Fibroblast of lung (primary cell): ENCODE results near the gene ATP23. TPM values are rescaled to one million over a fixed set of nuclear protein-coding genes. Genes with fewer than 3 reads are reported as not detected.

ENCODE experiments used
- DNase-seq, 2 donors: peaks; one replicate each; pipeline versions ENCODE4 v3.0.0 to v3.0.0-alpha.2; 2010; ENCODE audit warnings: low read depth in 2 of 2
- H2AFZ ChIP-seq: 2 replicates; pipeline ENCODE4 v1.5.1; 2012; ENCODE audit warnings: low read length, control low read depth, inconsistent platforms
- H3K27ac ChIP-seq: 2 replicates; pipeline ENCODE4 v1.5.1; 2011; ENCODE audit warnings: low read length, control low read depth; ENCODE audit not compliant: insufficient read depth
- H3K27me3 ChIP-seq: 2 replicates; pipeline ENCODE4 v1.5.1; 2011; ENCODE audit warnings: mild to moderate bottlenecking, low read length; ENCODE audit not compliant: control insufficient read depth, insufficient read depth
- H3K36me3 ChIP-seq: 2 replicates; pipeline ENCODE4 v1.5.1; 2011; ENCODE audit warnings: low read length; ENCODE audit not compliant: control insufficient read depth, insufficient read depth
- H3K4me1 ChIP-seq: 2 replicates; pipeline ENCODE4 v1.5.1; 2011; ENCODE audit warnings: low read length; ENCODE audit not compliant: control insufficient read depth, insufficient read depth; ENCODE audit errors: extremely low read depth
- H3K4me2 ChIP-seq: 2 replicates; pipeline ENCODE4 v1.5.1; 2011; ENCODE audit warnings: low read length, control low read depth; ENCODE audit not compliant: insufficient read depth; ENCODE audit errors: extremely low read depth
- H3K4me3 ChIP-seq, 4 experiments: fragments of 200-600 bp in 1 of 4; sonication (generic) in 1 of 4; replicated peaks in 1 of 4; 2 replicates each; pipeline ENCODE4 v1.5.1; 2011 to 2016; ENCODE audit warnings: low read length in 4 of 4, low read depth in 3 of 4, mild to moderate bottlenecking in 3 of 4, control low read depth in 2 of 4, inconsistent platforms in 1 of 4, mixed read lengths in 1 of 4; ENCODE audit not compliant: insufficient read depth in 1 of 4; ENCODE audit errors: control extremely low read depth in 1 of 4
- H3K79me2 ChIP-seq: 2 replicates; pipeline ENCODE4 v1.5.1; 2012; ENCODE audit warnings: mild to moderate bottlenecking, low read length, inconsistent platforms; ENCODE audit not compliant: control insufficient read depth, insufficient read depth
- H3K9ac ChIP-seq: 2 replicates; pipeline ENCODE4 v1.5.1; 2011; ENCODE audit warnings: mild to moderate bottlenecking, low read length, control low read depth; ENCODE audit not compliant: insufficient read depth
- H3K9me3 ChIP-seq: 2 replicates; pipeline ENCODE4 v1.5.1; 2012; ENCODE audit warnings: low read depth, low read length; ENCODE audit not compliant: control insufficient read depth, insufficient read depth
- H4K20me1 ChIP-seq: 2 replicates; pipeline ENCODE4 v1.5.1; 2011; ENCODE audit warnings: low read length; ENCODE audit not compliant: control insufficient read depth, insufficient read depth; ENCODE audit errors: extremely low read depth
- EZH2 ChIP-seq: IDR thresholded peaks from 2 replicates; pipeline ENCODE4 v1.5.1; 2012; ENCODE audit warnings: low read length, control low read depth, mild to moderate bottlenecking; ENCODE audit errors: missing control alignments
- polyA plus RNA-seq, 2 donors: library from polyadenylated mRNA; depleted of rRNA in 1 of 2; stranded (reverse) in 1 of 2; unstranded in 1 of 2; fragments of >200 nt; gene quantifications; 2 replicates each; pipeline ENCODE4 v1.2.1, GENCODE V29; 2011 to 2012; ENCODE audit warnings: missing spikeins in 1 of 2
- total RNA-seq: library from RNA; depleted of rRNA; stranded (reverse); fragments of >200 nt; gene quantifications from 2 replicates; pipeline ENCODE4 v1.2.1, GENCODE V29; 2014
- TF ChIP-seq, protein P1 (sequence below), 2 donors: IDR thresholded peaks in 1 of 2; conservative IDR thresholded peaks in 1 of 2; 1 replicate in 1 of 2; 2 replicates in 1 of 2; pipeline ENCODE4 v1.5.1; 2011 to 2012; ENCODE audit warnings: low read length in 2 of 2, control low read depth in 1 of 2, inconsistent platforms in 1 of 2, low read depth in 1 of 2, mild to moderate bottlenecking in 1 of 2

ATP23 gene
- total and polyA plus RNA-seq, 2 donors (not counting 1 experiment from before 2014, with no cell fraction given), result 4.8 to 9.4 TPM

DNA sequence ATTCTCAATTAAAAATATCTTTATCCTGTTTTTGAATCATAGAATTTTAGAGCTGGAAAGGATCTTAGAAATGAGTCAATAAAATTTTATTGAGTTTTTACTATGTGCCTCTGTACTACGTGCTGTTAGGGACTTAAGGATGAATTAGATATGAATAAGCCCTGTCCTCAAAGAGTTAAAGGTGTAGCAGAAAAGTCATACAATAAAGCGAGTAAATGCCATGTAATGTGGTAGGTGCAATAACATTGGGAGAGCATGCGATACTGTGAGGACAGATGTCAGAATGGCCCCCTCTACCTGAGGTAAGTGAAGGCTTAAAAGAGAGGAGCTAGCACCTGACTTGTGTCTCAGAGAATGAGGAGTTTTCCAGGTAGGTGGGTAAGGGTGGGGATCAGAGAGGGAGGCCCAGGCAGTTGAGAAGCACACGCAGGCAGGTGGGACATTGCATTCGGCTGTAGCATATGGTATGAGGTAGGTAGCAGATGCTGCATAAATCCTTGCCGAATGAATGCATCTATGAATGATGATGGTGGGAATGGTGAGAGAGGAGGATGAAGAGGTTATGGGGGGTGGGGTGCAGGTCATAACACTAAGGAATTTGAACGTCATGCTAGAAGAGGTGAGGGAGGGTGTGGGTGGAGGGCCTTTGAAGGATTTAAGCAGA is 35.4 kb upstream of the ATP23 start:
- DNase-seq, result no peak
- Histone ChIP-seq H2AFZ (no peak overlapping the region), H3K27ac (no peak overlapping the region), H3K4me3 (no peak overlapping the region), H3K9me3 (no peaks in the 10 kb centered on the region), H3K4me1 (no peaks in the 10 kb centered on the region), H3K36me3 (no peaks in the 10 kb centered on the region), H3K27me3 (peaks cover 9% of the 10 kb centered on the region), H3K79me2 (no peaks in the 10 kb centered on the region), H4K20me1 (no peaks in the 10 kb centered on the region), H3K9ac (no peak overlapping the region), H3K4me2 (no peak overlapping the region)
- TF ChIP-seq, protein P1, sequence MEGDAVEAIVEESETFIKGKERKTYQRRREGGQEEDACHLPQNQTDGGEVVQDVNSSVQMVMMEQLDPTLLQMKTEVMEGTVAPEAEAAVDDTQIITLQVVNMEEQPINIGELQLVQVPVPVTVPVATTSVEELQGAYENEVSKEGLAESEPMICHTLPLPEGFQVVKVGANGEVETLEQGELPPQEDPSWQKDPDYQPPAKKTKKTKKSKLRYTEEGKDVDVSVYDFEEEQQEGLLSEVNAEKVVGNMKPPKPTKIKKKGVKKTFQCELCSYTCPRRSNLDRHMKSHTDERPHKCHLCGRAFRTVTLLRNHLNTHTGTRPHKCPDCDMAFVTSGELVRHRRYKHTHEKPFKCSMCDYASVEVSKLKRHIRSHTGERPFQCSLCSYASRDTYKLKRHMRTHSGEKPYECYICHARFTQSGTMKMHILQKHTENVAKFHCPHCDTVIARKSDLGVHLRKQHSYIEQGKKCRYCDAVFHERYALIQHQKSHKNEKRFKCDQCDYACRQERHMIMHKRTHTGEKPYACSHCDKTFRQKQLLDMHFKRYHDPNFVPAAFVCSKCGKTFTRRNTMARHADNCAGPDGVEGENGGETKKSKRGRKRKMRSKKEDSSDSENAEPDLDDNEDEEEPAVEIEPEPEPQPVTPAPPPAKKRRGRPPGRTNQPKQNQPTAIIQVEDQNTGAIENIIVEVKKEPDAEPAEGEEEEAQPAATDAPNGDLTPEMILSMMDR (conservative IDR thresholded peaks at IDR 0.05 in 1 of 2, IDR thresholded peaks at IDR 0.05 in 1 of 2; ENCODE audit: low read depth in 1 of 2, low read length in 2 of 2), result no peak
- TF ChIP-seq EZH2, result no peak

DNA sequence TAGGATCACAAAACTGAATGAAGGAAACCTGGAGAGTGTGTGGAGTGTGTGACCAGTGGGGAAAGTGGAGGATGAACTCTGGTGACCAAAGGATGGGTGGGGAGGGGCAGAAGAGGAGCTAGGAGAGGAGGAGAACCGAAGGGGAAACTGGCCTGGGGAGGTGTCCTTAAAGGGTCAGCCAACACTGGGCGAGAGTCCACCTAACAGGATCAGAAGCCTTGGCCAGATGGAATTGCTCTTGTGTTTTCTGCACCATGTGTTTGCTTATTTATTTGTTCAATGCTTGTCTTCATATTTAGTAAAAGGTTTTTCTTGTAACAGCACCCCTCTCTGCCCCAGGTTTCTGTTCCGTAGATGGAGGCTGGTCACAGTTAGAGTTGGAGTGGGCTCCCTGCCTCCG is 34.5 kb upstream of the ATP23 start:
- Histone ChIP-seq H3K36me3 (no peaks in the 10 kb centered on the region), H4K20me1 (no peaks in the 10 kb centered on the region), H3K9me3 (no peaks in the 10 kb centered on the region), H3K4me1 (no peaks in the 10 kb centered on the region), H3K27ac (no peak overlapping the region), H3K9ac (no peak overlapping the region), H3K79me2 (no peaks in the 10 kb centered on the region), H3K4me3 (no peak overlapping the region), H3K27me3 (peaks cover 9% of the 10 kb centered on the region), H3K4me2 (no peak overlapping the region), H2AFZ (no peak overlapping the region)
- TF ChIP-seq, protein P1 (conservative IDR thresholded peaks at IDR 0.05 in 1 of 2, IDR thresholded peaks at IDR 0.05 in 1 of 2; ENCODE audit: low read depth in 1 of 2, low read length in 2 of 2), result no peak
- TF ChIP-seq EZH2, result no peak
- no peak for DNase-seq

DNA sequence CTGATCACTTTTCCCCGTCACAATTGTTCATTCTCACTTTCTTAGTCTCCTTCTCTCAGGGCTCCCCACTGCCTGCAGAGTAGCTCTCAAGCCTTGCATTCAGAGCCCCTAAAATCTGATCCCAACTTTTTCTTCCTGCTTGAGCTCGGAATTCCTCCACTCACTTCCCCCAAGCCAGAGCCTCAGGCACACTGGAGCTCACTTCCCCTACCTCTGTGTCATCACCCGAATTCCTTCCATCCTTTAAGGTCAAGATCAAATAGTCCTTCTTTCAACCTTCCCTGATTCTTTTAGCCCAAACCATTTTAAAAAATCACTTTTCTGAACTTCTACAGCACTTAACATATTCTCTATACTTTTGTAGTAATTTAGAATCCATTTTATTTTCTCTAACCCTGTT is 34.1 kb upstream of the ATP23 start:
- H4K20me1 ChIP-seq, result no peaks in the 10 kb centered on the region
- no peaks in the 10 kb centered on the region for H3K4me1 ChIP-seq
- no peak overlapping the region for H3K9ac ChIP-seq
- no peaks in the 10 kb centered on the region for H3K9me3 ChIP-seq
- no peak for TF ChIP-seq EZH2
- TF ChIP-seq, protein P1 (conservative IDR thresholded peaks at IDR 0.05 in 1 of 2, IDR thresholded peaks at IDR 0.05 in 1 of 2; ENCODE audit: low read depth in 1 of 2, low read length in 2 of 2), result no peak
- H3K4me2 ChIP-seq, result no peak overlapping the region
- DNase-seq, result no peak
- no peak overlapping the region for H2AFZ ChIP-seq
- no peaks in the 10 kb centered on the region for H3K36me3 ChIP-seq
- H3K79me2 ChIP-seq, result no peaks in the 10 kb centered on the region
- peaks cover 9% of the 10 kb centered on the region for H3K27me3 ChIP-seq
- H3K27ac ChIP-seq, result no peak overlapping the region
- H3K4me3 ChIP-seq, result no peak overlapping the region
